Panc1 (cell line): ENCODE results near the gene OIP5. TPM values are rescaled to one million over a fixed set of nuclear protein-coding genes. Genes with fewer than 3 reads are reported as not detected.
"Not testable (repeated sequence)": the region's sequence is repeated elsewhere in the genome, so short reads cannot be mapped to it uniquely, and the experiment has no call there.

Experiments used
- ATAC-seq: fragments of 200-7000 bp; cut with Tn5 transposase; 2 replicates; pipeline ENCODE4 v1.9.1; 2020; ENCODE audit warnings: mild to moderate bottlenecking, moderate library complexity
- BruUV-seq: library from RNA; stranded (reverse); fragments of 400-500 nt; replicated peaks from 2 replicates; lab custom pipeline; 2021; lab: Mats Ljungman, UMichigan
- CTCF ChIA-PET: fragments of 300-600 bp; sonication (Branson Sonifier 250); formaldehyde crosslinking; loops from one replicate; lab custom pipeline; 2022; ENCODE audit warnings: antibody characterized with exemption; lab: Charles Lee
- POLR2A ChIA-PET: fragments of 300-600 bp; sonication (Branson Sonifier 250); formaldehyde crosslinking; loops from one replicate; lab custom pipeline; 2022; ENCODE audit warnings: antibody characterized with exemption; lab: Charles Lee
- DNase-seq: peaks from one replicate; pipeline ENCODE4 v3.0.0-alpha.2; 2010; ENCODE audit warnings: low read depth, low spot score
- H3K27ac ChIP-seq: 2 replicates; pipeline ENCODE4 v1.5.1; 2011; ENCODE audit warnings: mild to moderate bottlenecking, low read length, inconsistent platforms
- H3K27me3 ChIP-seq: fragments of 200-500 bp; sonication (Bioruptor generic); 2 replicates; pipeline ENCODE4 v1.6.0; 2014; ENCODE audit warnings: low read length, inconsistent platforms; ENCODE audit not compliant: control insufficient read depth, insufficient read depth
- H3K36me3 ChIP-seq: fragments of 200-500 bp; sonication (Bioruptor generic); 2 replicates; pipeline ENCODE4 v1.5.1; 2014; ENCODE audit warnings: inconsistent platforms, mild to moderate bottlenecking, low read length, moderate library complexity; ENCODE audit not compliant: control insufficient read depth, insufficient read depth
- H3K4me1 ChIP-seq: 2 replicates; pipeline ENCODE4 v1.5.1; 2011; ENCODE audit warnings: inconsistent platforms, mild to moderate bottlenecking, low read length, moderate library complexity; ENCODE audit not compliant: control insufficient read depth, insufficient read depth
- H3K4me3 ChIP-seq, 2 experiments: 2 replicates each; pipeline ENCODE4 v1.5.1; 2011 to 2012; ENCODE audit warnings: low read depth in 2 of 2, low read length in 2 of 2, mild to moderate bottlenecking in 2 of 2, inconsistent platforms in 1 of 2, moderate library complexity in 1 of 2
- H3K9me3 ChIP-seq: fragments of 200-500 bp; sonication (Bioruptor generic); 2 replicates; pipeline ENCODE4 v1.5.1; 2014; ENCODE audit warnings: low read depth, mild to moderate bottlenecking, inconsistent platforms, low read length, moderate library complexity; ENCODE audit not compliant: control insufficient read depth, insufficient read depth
- CTCF ChIP-seq: fragments of 450-650 bp; IDR thresholded peaks from 2 replicates; pipeline ENCODE4 v1.5.1; 2017; ENCODE audit warnings: mild to moderate bottlenecking
- POLR2AphosphoS5 ChIP-seq: IDR thresholded peaks from 2 replicates; pipeline ENCODE4 v1.6.1; 2012; ENCODE audit warnings: mild to moderate bottlenecking, low read depth, low read length, moderate library complexity
- SIN3A ChIP-seq: IDR thresholded peaks from 2 replicates; pipeline ENCODE4 v1.6.1; 2012; ENCODE audit warnings: low read depth, mild to moderate bottlenecking, low read length, moderate library complexity, borderline replicate concordance; ENCODE audit not compliant: insufficient read depth
- TCF7L2 ChIP-seq: IDR thresholded peaks from 2 replicates; pipeline ENCODE4 v1.6.1; 2011; ENCODE audit warnings: mild to moderate bottlenecking, low read depth, low read length, inconsistent platforms
- in situ Hi-C: cut with HindIII; loops from 2 replicates; pipeline ENCODE4 v1.10.0; 2016; ENCODE audit warnings: low sequenced_read_pairs, low pct_unique_long_range_greater_than_20kb
- intact Hi-C: fragments of 100-400 bp; cut with micrococcal nuclease; formaldehyde crosslinking; loops from one replicate; pipeline ENCODE4 v1.10.0; 2022; ENCODE audit not compliant: unreplicated experiment
- total RNA-seq: library from RNA; stranded (reverse); gene quantifications from one replicate; pipeline ENCODE4 v1.2.1, GENCODE V29; 2021; ENCODE audit not compliant: unreplicated experiment
- TF ChIP-seq, protein P1 (sequence below), 2 experiments: IDR thresholded peaks; 2 replicates each; pipeline ENCODE4 v1.6.1; 2011 to 2012; ENCODE audit warnings: low read depth in 2 of 2, control low read depth in 1 of 2, low read length in 1 of 2, mild to moderate bottlenecking in 1 of 2, moderate library complexity in 1 of 2; ENCODE audit not compliant: insufficient read depth in 1 of 2

Gene OIP5
- total RNA-seq, 1 experiment from 2014 or later, result 26.7 TPM

- Histone ChIP-seq H3K36me3 (peaks cover 19% of the 10 kb centered on the region), H3K4me3 (peak overlapping the region; percentile 93 to 95), H3K27ac (peak overlapping the region; percentile 98), H3K27me3 (no peaks in the 10 kb centered on the region), H3K4me1 (peaks cover 2% of the 10 kb centered on the region), H3K9me3 (no peaks in the 10 kb centered on the region)
- peak; percentile 95 for TF ChIP-seq POLR2AphosphoS5
- peak; percentile 84; the same call in 1 of the 2 replicates for TF ChIP-seq SIN3A
- peak; percentile 65 for TF ChIP-seq TCF7L2
- TF ChIP-seq CTCF, result no peak
- POLR2A ChIA-PET, result no interaction called here
- DNase-seq (peak; percentile 99), ATAC-seq (peak; percentile 99)
- no TSS peak for BruUV-seq
- intact Hi-C loops, result no loop called here
- in situ Hi-C loops, result no loop called here
- CTCF ChIA-PET, result interaction anchor here (0.5 kb wide), 1 partner anchor 100 kb away, joined by 4 read pairs; no protein-coding TSS in a partner anchor
Measured at GRCh38 chr15:41283653-41284426, 48.6 kb downstream of the OIP5 start.

DNA sequence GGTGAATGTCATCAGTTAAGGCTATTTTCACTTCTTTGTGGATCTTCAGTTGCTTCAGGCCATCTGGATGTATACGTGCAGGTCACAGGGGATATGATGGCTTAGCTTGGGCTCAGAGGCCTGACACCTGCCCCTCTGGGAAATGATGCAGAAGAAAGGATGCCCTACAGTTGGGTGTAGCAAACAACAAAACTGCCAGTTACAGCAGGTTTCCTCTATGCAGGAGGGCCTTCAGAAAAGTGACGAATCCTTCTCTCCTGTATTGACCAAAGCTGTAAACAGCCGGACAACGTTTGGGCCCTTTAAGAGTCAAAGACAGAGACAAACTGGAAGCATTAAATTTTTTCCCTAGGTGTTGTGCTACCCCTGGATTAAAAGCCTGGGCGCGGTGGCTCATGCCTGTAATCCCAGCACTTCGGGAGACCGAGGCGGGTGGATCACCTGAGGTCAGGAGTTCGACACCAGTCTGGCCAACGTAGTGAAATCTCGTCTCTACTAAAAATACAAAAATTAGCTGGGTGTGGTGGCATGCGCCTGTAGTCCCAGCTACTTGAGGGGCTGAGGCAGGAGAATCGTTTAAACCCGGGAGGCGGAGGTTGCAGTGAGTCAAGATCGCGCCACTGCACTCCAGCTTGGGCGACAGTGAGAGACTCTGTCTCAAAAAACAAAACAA is 49.3 kb downstream of the OIP5 start:
- POLR2A ChIA-PET, H3K27me3 ChIP-seq, H3K9me3 ChIP-seq, intact Hi-C loops, DNase-seq, H3K4me1 ChIP-seq, CTCF ChIA-PET, in situ Hi-C loops: not testable (repeated sequence)
- peak; percentile 4; the same call in 1 of the 2 replicates for ATAC-seq
- TSS peak; percentile 95 for BruUV-seq
- H3K4me3 ChIP-seq, result peak overlapping the region; percentile 93 to 95
- H3K36me3 ChIP-seq, result peaks cover 17% of the 10 kb centered on the region
- H3K27ac ChIP-seq, result peak overlapping the region; percentile 98

DNA sequence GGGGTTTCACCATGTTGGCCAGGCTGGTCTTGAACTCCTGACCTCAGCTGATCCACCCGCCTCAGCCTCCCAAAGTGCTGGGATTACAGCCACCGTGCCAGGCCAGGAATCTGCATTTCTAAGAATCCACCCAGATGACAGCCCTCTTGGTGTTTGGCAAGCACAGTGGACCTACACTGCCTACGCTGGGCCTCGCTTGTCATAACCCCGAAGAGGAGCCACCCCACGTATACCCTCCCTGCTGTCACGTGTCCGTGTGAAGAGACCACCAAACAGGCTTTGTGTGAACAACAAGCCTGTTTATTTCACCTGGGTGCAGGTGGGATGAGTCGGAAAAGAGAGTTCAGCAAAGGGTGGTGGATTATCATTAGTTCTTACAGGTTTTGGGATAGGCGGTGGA is 50.0 kb downstream of the OIP5 start:
- CTCF ChIA-PET, result interaction anchor here (0.6 kb wide), 1 partner anchor 318 kb away, joined by 4 read pairs; no protein-coding TSS in a partner anchor
- H3K4me3 ChIP-seq, H3K4me1 ChIP-seq, intact Hi-C loops, H3K9me3 ChIP-seq, DNase-seq, H3K27me3 ChIP-seq, BruUV-seq, in situ Hi-C loops, ATAC-seq, POLR2A ChIA-PET: not testable (repeated sequence)
- peaks cover 17% of the 10 kb centered on the region for H3K36me3 ChIP-seq
- peak overlapping the region; percentile 98; the same call in 1 of the 2 replicates for H3K27ac ChIP-seq

DNA sequence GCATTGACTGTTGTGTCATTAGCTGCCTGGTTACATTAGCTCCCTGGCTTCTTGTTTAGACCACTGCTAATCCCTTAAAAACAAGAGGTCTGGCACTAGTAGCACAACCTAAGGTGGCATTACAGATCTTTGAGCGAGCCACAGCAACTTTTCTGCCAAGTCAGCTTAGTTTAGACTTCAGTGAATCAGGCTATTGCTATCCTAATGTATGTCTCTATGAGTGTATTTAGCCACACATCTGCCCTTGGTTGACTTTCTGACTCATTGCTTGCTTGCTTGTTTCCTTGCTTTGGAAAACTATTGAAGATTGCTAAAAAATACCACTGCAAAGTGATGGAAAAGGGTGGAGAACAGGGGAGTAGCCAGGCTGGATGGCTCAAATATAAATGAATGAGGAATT is 51.2 kb downstream of the OIP5 start:
- ChIA-PET POLR2A (no interaction called here), CTCF (interaction anchor here (0.6 kb wide), 1 partner anchor 51 kb away, joined by 3 read pairs; no protein-coding TSS in a partner anchor)
- Histone ChIP-seq H3K27me3 (no peaks in the 10 kb centered on the region), H3K9me3 (no peaks in the 10 kb centered on the region), H3K36me3 (peaks cover 10% of the 10 kb centered on the region), H3K27ac (no peak overlapping the region), H3K4me3 (no peak overlapping the region), H3K4me1 (peaks cover 2% of the 10 kb centered on the region)
- no TSS peak for BruUV-seq
- DNase-seq, result peak; percentile 68
- no peak for ATAC-seq
- in situ Hi-C loops (no loop called here), intact Hi-C loops (no loop called here)
- TF ChIP-seq SIN3A, result no peak
- no peak for TF ChIP-seq TCF7L2
- TF ChIP-seq CTCF, result no peak
- TF ChIP-seq POLR2AphosphoS5, result no peak
- TF ChIP-seq, protein P1, sequence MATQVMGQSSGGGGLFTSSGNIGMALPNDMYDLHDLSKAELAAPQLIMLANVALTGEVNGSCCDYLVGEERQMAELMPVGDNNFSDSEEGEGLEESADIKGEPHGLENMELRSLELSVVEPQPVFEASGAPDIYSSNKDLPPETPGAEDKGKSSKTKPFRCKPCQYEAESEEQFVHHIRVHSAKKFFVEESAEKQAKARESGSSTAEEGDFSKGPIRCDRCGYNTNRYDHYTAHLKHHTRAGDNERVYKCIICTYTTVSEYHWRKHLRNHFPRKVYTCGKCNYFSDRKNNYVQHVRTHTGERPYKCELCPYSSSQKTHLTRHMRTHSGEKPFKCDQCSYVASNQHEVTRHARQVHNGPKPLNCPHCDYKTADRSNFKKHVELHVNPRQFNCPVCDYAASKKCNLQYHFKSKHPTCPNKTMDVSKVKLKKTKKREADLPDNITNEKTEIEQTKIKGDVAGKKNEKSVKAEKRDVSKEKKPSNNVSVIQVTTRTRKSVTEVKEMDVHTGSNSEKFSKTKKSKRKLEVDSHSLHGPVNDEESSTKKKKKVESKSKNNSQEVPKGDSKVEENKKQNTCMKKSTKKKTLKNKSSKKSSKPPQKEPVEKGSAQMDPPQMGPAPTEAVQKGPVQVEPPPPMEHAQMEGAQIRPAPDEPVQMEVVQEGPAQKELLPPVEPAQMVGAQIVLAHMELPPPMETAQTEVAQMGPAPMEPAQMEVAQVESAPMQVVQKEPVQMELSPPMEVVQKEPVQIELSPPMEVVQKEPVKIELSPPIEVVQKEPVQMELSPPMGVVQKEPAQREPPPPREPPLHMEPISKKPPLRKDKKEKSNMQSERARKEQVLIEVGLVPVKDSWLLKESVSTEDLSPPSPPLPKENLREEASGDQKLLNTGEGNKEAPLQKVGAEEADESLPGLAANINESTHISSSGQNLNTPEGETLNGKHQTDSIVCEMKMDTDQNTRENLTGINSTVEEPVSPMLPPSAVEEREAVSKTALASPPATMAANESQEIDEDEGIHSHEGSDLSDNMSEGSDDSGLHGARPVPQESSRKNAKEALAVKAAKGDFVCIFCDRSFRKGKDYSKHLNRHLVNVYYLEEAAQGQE (IDR thresholded peaks at IDR 0.05; ENCODE audit: insufficient read depth in 1 of 2, low read depth in 2 of 2, low read length in 1 of 2), result no peak
